ENCODE measurements around the gene IL4R. TPM values are rescaled to one million over a fixed set of nuclear protein-coding genes. Genes with fewer than 3 reads are reported as not detected.

Gene IL4R
- total and polyA plus RNA-seq, 7 donors = 2.1 to 9.6 (median 6.5) TPM

- TF ChIP-seq CTCF (IDR thresholded peaks at IDR 0.05) = no peak
- no peak overlapping the region for H3K27ac ChIP-seq
- H3K36me3 ChIP-seq (ENCODE audit: insufficient read depth in 1 of 2, low read depth in 1 of 2) = no peaks in the 10 kb centered on the region
- H3K9me3 ChIP-seq = no peaks in the 10 kb centered on the region
- 75 to 80% (median 78%) methylated on average over 10 of the region's 10 CpGs for WGBS, 3 donors
- intact Hi-C loops (cut with DNase I) = no loop called here
- DNase-seq (no peak), ATAC-seq (no peak)
- no peak overlapping the region for H3K4me3 ChIP-seq
- no peaks in the 10 kb centered on the region for H3K4me1 ChIP-seq
- peaks cover 0 to 1% (median 0%) of the 10 kb centered on the region in 3 donors for H3K27me3 ChIP-seq (ENCODE audit: insufficient read depth in 3 of 3, low read length in 2 of 3)
These were observed 68.4 kb downstream of the IL4R start for GRCh38 chr16:27381974-27382855.

GRCh38 chr16:27383556-27384243, 69.9 kb downstream of the IL4R start:
- Histone ChIP-seq H3K27ac (no peak overlapping the region), H3K27me3 (ENCODE audit: insufficient read depth in 3 of 3, low read length in 2 of 3) (peaks cover 0 to 1% (median 0%) of the 10 kb centered on the region in 3 donors), H3K9me3 (no peaks in the 10 kb centered on the region), H3K36me3 (ENCODE audit: insufficient read depth in 1 of 2, low read depth in 1 of 2) (no peaks in the 10 kb centered on the region), H3K4me3 (no peak overlapping the region), H3K4me1 (no peaks in the 10 kb centered on the region)
- no peak for ATAC-seq
- WGBS, 3 donors = 62 to 65% (median 65%) methylated on average over 15 of the region's 15 CpGs
- no peak for TF ChIP-seq CTCF (IDR thresholded peaks at IDR 0.05)
- intact Hi-C loops (cut with DNase I) = no loop called here
- DNase-seq = peak; percentile 55 to 68

- DNase-seq (no peak), ATAC-seq (no peak)
- H3K9me3 ChIP-seq = no peaks in the 10 kb centered on the region
- 60 to 77% (median 72%) methylated on average over 5 of the region's 5 CpGs for WGBS, 3 donors
- H3K36me3 ChIP-seq (ENCODE audit: insufficient read depth in 1 of 2, low read depth in 1 of 2) = no peaks in the 10 kb centered on the region
- no peak overlapping the region for H3K4me3 ChIP-seq
- TF ChIP-seq CTCF (IDR thresholded peaks at IDR 0.05) = no peak
- H3K27me3 ChIP-seq (ENCODE audit: insufficient read depth in 3 of 3, low read length in 2 of 3) = peaks cover 0 to 1% (median 0%) of the 10 kb centered on the region in 3 donors
- intact Hi-C loops (cut with DNase I) = no loop called here
- no peak overlapping the region for H3K27ac ChIP-seq
- H3K4me1 ChIP-seq = no peaks in the 10 kb centered on the region
These were observed 70.7 kb downstream of the IL4R start for GRCh38 chr16:27384425-27384824.

GRCh38 chr16:27385398-27385797, 71.6 kb downstream of the IL4R start:
- no peaks in the 10 kb centered on the region for H3K9me3 ChIP-seq
- H3K4me3 ChIP-seq = no peak overlapping the region
- no peak overlapping the region for H3K27ac ChIP-seq
- intact Hi-C loops (cut with DNase I) = no loop called here
- DNase-seq = no peak
- no peak for ATAC-seq
- H3K27me3 ChIP-seq (ENCODE audit: insufficient read depth in 3 of 3, low read length in 2 of 3) = peaks cover 0 to 1% (median 0%) of the 10 kb centered on the region in 3 donors
- H3K36me3 ChIP-seq (ENCODE audit: insufficient read depth in 1 of 2, low read depth in 1 of 2) = no peaks in the 10 kb centered on the region
- H3K4me1 ChIP-seq = no peaks in the 10 kb centered on the region
- WGBS, 3 donors = 79 to 83% (median 81%) methylated on average over 7 of the region's 7 CpGs
- TF ChIP-seq CTCF (IDR thresholded peaks at IDR 0.05) = no peak

Measured in psoas muscle (tissue), 8 donors.